Mesenchymal stem cell (in vitro differentiated cells and primary cell): Measurements from ENCODE around the gene ATXN7L1.

ENCODE experiments used
- DNase-seq: peaks from one replicate; pipeline ENCODE4 v3.0.0-alpha.2; 2013
- H2AFZ ChIP-seq: one replicate; pipeline ENCODE4 v1.6.1; 2013; ENCODE audit warnings: low read depth, mild to moderate bottlenecking, control low read depth, inconsistent platforms, low read length, moderate library complexity
- H2AK5ac ChIP-seq: 2 replicates; pipeline ENCODE4 v1.6.1; 2013; ENCODE audit warnings: low read length, moderate library complexity, mild to moderate bottlenecking, inconsistent platforms; ENCODE audit not compliant: severe bottlenecking
- H2BK120ac ChIP-seq: one replicate; pipeline ENCODE4 v1.6.1; 2013; ENCODE audit warnings: low read depth, mild to moderate bottlenecking, inconsistent platforms, low read length, moderate library complexity
- H2BK12ac ChIP-seq, 2 experiments: one replicate each; pipeline ENCODE4 v1.6.1; 2013; ENCODE audit warnings: inconsistent platforms in 2 of 2, low read length in 2 of 2, mild to moderate bottlenecking in 2 of 2, moderate library complexity in 2 of 2, control low read depth in 1 of 2
- H2BK15ac ChIP-seq: one replicate; pipeline ENCODE4 v1.6.1; 2013; ENCODE audit warnings: mild to moderate bottlenecking, low read depth, inconsistent platforms; ENCODE audit not compliant: poor library complexity, severe bottlenecking
- H2BK5ac ChIP-seq: 2 replicates; pipeline ENCODE4 v1.6.1; 2013; ENCODE audit warnings: low read depth, mild to moderate bottlenecking, low read length, control low read depth, inconsistent platforms; ENCODE audit not compliant: poor library complexity, severe bottlenecking
- H3K14ac ChIP-seq, 2 experiments: one replicate each; pipeline ENCODE4 v1.6.1; 2013; ENCODE audit warnings: inconsistent platforms in 2 of 2, low read length in 2 of 2, control low read depth in 1 of 2, mild to moderate bottlenecking in 1 of 2, moderate library complexity in 1 of 2
- H3K18ac ChIP-seq, 2 experiments: one replicate each; pipeline ENCODE4 v1.6.1; 2013; ENCODE audit warnings: inconsistent platforms in 2 of 2, low read length in 2 of 2, control low read depth in 1 of 2, low read depth in 1 of 2, mild to moderate bottlenecking in 1 of 2
- H3K23ac ChIP-seq, 2 experiments: one replicate each; pipeline ENCODE4 v1.6.1; 2013; ENCODE audit warnings: inconsistent platforms in 2 of 2, low read length in 2 of 2, mild to moderate bottlenecking in 2 of 2, moderate library complexity in 2 of 2, control low read depth in 1 of 2
- H3K27ac ChIP-seq: 2 replicates; pipeline ENCODE4 v1.5.1; 2013; ENCODE audit warnings: mild to moderate bottlenecking, moderate library complexity, low read length, control low read depth, inconsistent platforms; ENCODE audit not compliant: poor library complexity, severe bottlenecking
- H3K27me3 ChIP-seq, 2 experiments: 2 replicates each; pipeline versions ENCODE4 v1.6.1 to v1.7.0; 2013; ENCODE audit warnings: low read length in 2 of 2, mild to moderate bottlenecking in 2 of 2, moderate library complexity in 2 of 2, control low read depth in 1 of 2, inconsistent platforms in 1 of 2; ENCODE audit not compliant: control insufficient read depth in 1 of 2, insufficient read depth in 1 of 2
- H3K36me3 ChIP-seq, 2 experiments: 2 replicates each; pipeline versions ENCODE4 v1.6.1 to v1.7.0; 2013; ENCODE audit warnings: low read length in 2 of 2, control low read depth in 1 of 2, inconsistent platforms in 1 of 2, low read depth in 1 of 2, mild to moderate bottlenecking in 1 of 2; ENCODE audit not compliant: insufficient read depth in 2 of 2, control insufficient read depth in 1 of 2
- H3K4ac ChIP-seq, 2 experiments: one replicate each; pipeline ENCODE4 v1.6.1; 2013; ENCODE audit warnings: inconsistent platforms in 2 of 2, low read length in 2 of 2, mild to moderate bottlenecking in 2 of 2, moderate library complexity in 2 of 2, control low read depth in 1 of 2, low read depth in 1 of 2
- H3K4me1 ChIP-seq: 2 replicates; pipeline ENCODE4 v1.6.1; 2013; ENCODE audit warnings: low read depth, low read length, control low read depth; ENCODE audit not compliant: control insufficient read depth, insufficient read depth
- H3K4me2 ChIP-seq: 2 replicates; pipeline ENCODE4 v1.6.1; 2013; ENCODE audit warnings: low read length, mild to moderate bottlenecking, inconsistent platforms; ENCODE audit not compliant: poor library complexity, severe bottlenecking
- H3K4me3 ChIP-seq, 2 experiments: 2 replicates each; pipeline versions ENCODE4 v1.5.1 to v1.7.0; 2013; ENCODE audit warnings: low read length in 2 of 2, mild to moderate bottlenecking in 2 of 2, control low read depth in 1 of 2, low read depth in 1 of 2; ENCODE audit not compliant: insufficient read depth in 1 of 2
- H3K79me1 ChIP-seq: replicated peaks from 2 replicates; pipeline ENCODE4 v1.6.1; 2013; ENCODE audit warnings: mild to moderate bottlenecking, control low read depth, low read length, inconsistent platforms; ENCODE audit not compliant: poor library complexity, severe bottlenecking
- H3K9ac ChIP-seq: 2 replicates; pipeline ENCODE4 v1.7.0; 2013; ENCODE audit warnings: mild to moderate bottlenecking, low read length, moderate library complexity
- H3K9me3 ChIP-seq: 2 replicates; pipeline ENCODE4 v1.7.0; 2013; ENCODE audit warnings: mild to moderate bottlenecking, low read length; ENCODE audit not compliant: control insufficient read depth
- H4K8ac ChIP-seq: one replicate; pipeline ENCODE4 v1.6.1; 2013; ENCODE audit warnings: inconsistent platforms, mild to moderate bottlenecking, low read length, moderate library complexity
- H4K91ac ChIP-seq: one replicate; pipeline ENCODE4 v1.6.1; 2013; ENCODE audit warnings: mild to moderate bottlenecking, low read length, inconsistent platforms
- whole genome bisulfite sequencing: methylation state at CpG from one replicate; pipeline ENCODE4 v1.1.7; 2013; ENCODE audit warnings: mixed read lengths; 5-methylcytosine and 5-hydroxymethylcytosine counted together

The ATXN7L1 gene

GRCh38 chr7:105756367-105756766, 120.0 kb downstream of the ATXN7L1 start:
- Histone ChIP-seq H2BK5ac (no peak overlapping the region), H3K9ac (no peak overlapping the region), H3K4me2 (no peak overlapping the region), H3K14ac (no peak overlapping the region), H3K36me3 (peaks cover 0 to 10% of the 10 kb centered on the region in 2 experiments), H3K9me3 (no peaks in the 10 kb centered on the region), H4K8ac (no peak overlapping the region), H3K4me3 (no peak overlapping the region), H3K18ac (no peak overlapping the region), H3K4me1 (peaks cover 3% of the 10 kb centered on the region), H3K79me1 (peaks cover 9% of the 10 kb centered on the region), H2AFZ (no peak overlapping the region), H3K27me3 (no peaks in the 10 kb centered on the region), H4K91ac (no peak overlapping the region), H3K4ac (no peak overlapping the region), H2BK12ac (no peak overlapping the region), H2BK120ac (no peak overlapping the region), H3K23ac (no peak overlapping the region), H2AK5ac (no peak overlapping the region), H3K27ac (no peak overlapping the region), H2BK15ac (no peak overlapping the region)
- no peak for DNase-seq
- 100% methylated on average over 1 of the region's 2 CpGs for WGBS

DNA sequence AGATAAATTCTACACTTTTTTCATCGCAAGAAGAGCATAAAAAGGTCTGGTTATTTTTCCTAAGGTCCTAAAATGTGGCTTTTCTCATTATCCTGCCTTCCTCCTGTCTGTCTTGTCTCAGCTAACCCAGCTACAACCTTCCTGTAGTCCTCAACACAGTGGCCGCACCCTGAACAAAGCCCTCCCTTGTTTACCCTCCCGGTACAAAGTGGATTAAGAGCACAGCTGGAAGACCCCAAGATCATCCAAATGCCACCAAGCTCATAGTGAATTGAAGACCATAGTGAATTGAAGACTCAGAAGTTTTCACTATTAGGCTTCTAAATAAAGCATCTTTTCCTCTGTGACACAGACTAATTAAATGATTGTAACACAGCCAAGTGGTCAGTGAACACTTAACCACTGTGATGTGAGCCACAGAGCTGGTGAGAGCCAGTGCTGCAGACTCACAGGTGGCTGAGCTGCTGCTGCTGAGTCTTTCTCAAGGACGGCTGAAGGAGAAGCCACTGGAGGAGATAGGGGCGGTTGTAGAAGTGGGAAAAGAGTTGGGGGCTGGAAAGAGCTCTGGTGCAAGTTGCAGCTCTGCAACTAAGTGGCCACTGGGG, 123.6 kb downstream of the ATXN7L1 start:
- Histone ChIP-seq H3K4me2 (no peak overlapping the region), H4K91ac (no peak overlapping the region), H3K4me3 (no peak overlapping the region), H3K27me3 (no peaks in the 10 kb centered on the region), H3K9ac (no peak overlapping the region), H2BK12ac (no peak overlapping the region), H3K9me3 (no peaks in the 10 kb centered on the region), H3K18ac (no peak overlapping the region), H3K79me1 (peaks cover 6% of the 10 kb centered on the region), H3K27ac (no peak overlapping the region), H4K8ac (no peak overlapping the region), H2BK120ac (no peak overlapping the region), H2AK5ac (no peak overlapping the region), H3K23ac (no peak overlapping the region), H2BK15ac (no peak overlapping the region), H3K4ac (no peak overlapping the region), H2BK5ac (no peak overlapping the region), H3K14ac (no peak overlapping the region), H3K36me3 (peaks cover 3 to 35% of the 10 kb centered on the region in 2 experiments), H3K4me1 (no peaks in the 10 kb centered on the region), H2AFZ (no peak overlapping the region)
- WGBS = 94% methylated on average over 3 of the region's 5 CpGs
- DNase-seq = no peak

GRCh38 chr7:105751054-105751453, 125.3 kb downstream of the ATXN7L1 start:
- Histone ChIP-seq H3K4me1 (no peaks in the 10 kb centered on the region), H3K36me3 (peaks cover 3 to 35% of the 10 kb centered on the region in 2 experiments), H3K14ac (no peak overlapping the region), H4K8ac (no peak overlapping the region), H3K27me3 (no peaks in the 10 kb centered on the region), H3K4ac (no peak overlapping the region), H3K27ac (no peak overlapping the region), H2BK120ac (no peak overlapping the region), H3K23ac (no peak overlapping the region), H3K9me3 (no peaks in the 10 kb centered on the region), H2AFZ (no peak overlapping the region), H3K4me2 (no peak overlapping the region), H2BK15ac (no peak overlapping the region), H2BK5ac (no peak overlapping the region), H3K9ac (no peak overlapping the region), H3K4me3 (no peak overlapping the region), H2AK5ac (no peak overlapping the region), H4K91ac (no peak overlapping the region), H3K79me1 (peaks cover 3% of the 10 kb centered on the region), H2BK12ac (no peak overlapping the region), H3K18ac (no peak overlapping the region)
- DNase-seq = no peak
- WGBS = 98% methylated on average over 3 of the region's 3 CpGs

- H3K4ac ChIP-seq = no peak overlapping the region
- H2AK5ac ChIP-seq = no peak overlapping the region
- H2BK5ac ChIP-seq = no peak overlapping the region
- no peak overlapping the region for H2BK12ac ChIP-seq
- no peak overlapping the region for H3K23ac ChIP-seq
- no peaks in the 10 kb centered on the region for H3K4me1 ChIP-seq
- no peak overlapping the region for H2BK120ac ChIP-seq
- H3K27me3 ChIP-seq = no peaks in the 10 kb centered on the region
- no peak overlapping the region for H3K18ac ChIP-seq
- no peaks in the 10 kb centered on the region for H3K9me3 ChIP-seq
- peaks cover 3 to 35% of the 10 kb centered on the region in 2 experiments for H3K36me3 ChIP-seq
- no peak overlapping the region for H3K4me2 ChIP-seq
- H3K79me1 ChIP-seq = peaks cover 3% of the 10 kb centered on the region
- H4K8ac ChIP-seq = no peak overlapping the region
- WGBS = 67% methylated on average over 4 of the region's 4 CpGs
- no peak overlapping the region for H3K27ac ChIP-seq
- no peak overlapping the region for H2BK15ac ChIP-seq
- H3K9ac ChIP-seq = no peak overlapping the region
- H2AFZ ChIP-seq = no peak overlapping the region
- no peak overlapping the region for H3K4me3 ChIP-seq
- no peak overlapping the region for H4K91ac ChIP-seq
- no peak for DNase-seq
- H3K14ac ChIP-seq = no peak overlapping the region
Observed at GRCh38 chr7:105748701-105749100, 127.7 kb downstream of the ATXN7L1 start.
